Measurements from ENCODE around the gene MYADML2.

DNA sequence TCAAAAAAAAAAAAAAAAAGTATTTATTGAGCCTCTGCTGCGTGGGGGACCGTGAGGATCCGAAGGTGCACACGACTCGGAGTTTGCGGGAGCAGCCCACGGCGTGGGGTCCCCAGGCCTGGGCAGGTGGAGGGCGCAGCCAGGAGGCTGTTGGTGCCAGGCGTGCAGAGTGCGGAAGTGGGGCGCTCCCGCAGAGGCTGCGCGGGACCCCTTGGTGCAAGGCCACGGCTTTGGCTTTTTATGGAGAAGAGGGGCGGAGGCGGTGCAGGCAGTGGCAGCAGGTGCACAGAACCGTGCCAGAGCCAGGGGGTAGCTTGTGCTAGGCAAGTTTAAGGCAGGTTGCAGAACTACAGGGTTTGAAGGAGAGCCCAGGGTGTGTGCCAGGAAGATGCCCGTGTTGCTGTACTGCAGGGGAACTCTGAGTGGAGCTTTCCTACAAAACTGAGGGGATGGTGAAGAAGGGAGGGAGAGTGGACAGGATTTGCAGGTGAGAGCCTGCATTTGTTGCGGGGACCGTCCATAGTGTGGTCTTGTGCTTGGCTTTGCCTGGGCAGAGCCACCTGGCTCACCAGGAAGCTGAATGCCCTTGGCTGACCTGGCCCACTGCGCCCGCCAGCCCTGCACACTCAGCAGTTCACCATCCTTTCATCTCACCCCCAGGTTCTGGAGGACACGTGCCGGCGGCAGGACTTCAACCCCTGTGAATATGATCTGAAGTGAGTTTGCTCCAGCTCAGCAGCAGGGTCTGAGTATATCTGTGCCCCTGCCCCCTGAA lies 31.7 kb upstream of the MYADML2 start:
- TF ChIP-seq, protein P1, sequence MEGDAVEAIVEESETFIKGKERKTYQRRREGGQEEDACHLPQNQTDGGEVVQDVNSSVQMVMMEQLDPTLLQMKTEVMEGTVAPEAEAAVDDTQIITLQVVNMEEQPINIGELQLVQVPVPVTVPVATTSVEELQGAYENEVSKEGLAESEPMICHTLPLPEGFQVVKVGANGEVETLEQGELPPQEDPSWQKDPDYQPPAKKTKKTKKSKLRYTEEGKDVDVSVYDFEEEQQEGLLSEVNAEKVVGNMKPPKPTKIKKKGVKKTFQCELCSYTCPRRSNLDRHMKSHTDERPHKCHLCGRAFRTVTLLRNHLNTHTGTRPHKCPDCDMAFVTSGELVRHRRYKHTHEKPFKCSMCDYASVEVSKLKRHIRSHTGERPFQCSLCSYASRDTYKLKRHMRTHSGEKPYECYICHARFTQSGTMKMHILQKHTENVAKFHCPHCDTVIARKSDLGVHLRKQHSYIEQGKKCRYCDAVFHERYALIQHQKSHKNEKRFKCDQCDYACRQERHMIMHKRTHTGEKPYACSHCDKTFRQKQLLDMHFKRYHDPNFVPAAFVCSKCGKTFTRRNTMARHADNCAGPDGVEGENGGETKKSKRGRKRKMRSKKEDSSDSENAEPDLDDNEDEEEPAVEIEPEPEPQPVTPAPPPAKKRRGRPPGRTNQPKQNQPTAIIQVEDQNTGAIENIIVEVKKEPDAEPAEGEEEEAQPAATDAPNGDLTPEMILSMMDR (IDR thresholded peaks at IDR 0.05) = no peak
- TF ChIP-seq POLR2A (IDR thresholded peaks at IDR 0.05) = no peak
